ENCODE results near the gene KIFC3.
"Not testable (repeated sequence)": the region's sequence is repeated elsewhere in the genome, so short reads cannot be mapped to it uniquely, and the experiment has no call there.

KIFC3 gene, protein sequence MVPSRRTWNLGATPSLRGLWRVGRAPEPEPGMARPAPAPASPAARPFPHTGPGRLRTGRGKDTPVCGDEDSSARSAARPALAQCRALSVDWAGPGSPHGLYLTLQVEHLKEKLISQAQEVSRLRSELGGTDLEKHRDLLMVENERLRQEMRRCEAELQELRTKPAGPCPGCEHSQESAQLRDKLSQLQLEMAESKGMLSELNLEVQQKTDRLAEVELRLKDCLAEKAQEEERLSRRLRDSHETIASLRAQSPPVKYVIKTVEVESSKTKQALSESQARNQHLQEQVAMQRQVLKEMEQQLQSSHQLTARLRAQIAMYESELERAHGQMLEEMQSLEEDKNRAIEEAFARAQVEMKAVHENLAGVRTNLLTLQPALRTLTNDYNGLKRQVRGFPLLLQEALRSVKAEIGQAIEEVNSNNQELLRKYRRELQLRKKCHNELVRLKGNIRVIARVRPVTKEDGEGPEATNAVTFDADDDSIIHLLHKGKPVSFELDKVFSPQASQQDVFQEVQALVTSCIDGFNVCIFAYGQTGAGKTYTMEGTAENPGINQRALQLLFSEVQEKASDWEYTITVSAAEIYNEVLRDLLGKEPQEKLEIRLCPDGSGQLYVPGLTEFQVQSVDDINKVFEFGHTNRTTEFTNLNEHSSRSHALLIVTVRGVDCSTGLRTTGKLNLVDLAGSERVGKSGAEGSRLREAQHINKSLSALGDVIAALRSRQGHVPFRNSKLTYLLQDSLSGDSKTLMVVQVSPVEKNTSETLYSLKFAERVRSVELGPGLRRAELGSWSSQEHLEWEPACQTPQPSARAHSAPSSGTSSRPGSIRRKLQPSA

DNA sequence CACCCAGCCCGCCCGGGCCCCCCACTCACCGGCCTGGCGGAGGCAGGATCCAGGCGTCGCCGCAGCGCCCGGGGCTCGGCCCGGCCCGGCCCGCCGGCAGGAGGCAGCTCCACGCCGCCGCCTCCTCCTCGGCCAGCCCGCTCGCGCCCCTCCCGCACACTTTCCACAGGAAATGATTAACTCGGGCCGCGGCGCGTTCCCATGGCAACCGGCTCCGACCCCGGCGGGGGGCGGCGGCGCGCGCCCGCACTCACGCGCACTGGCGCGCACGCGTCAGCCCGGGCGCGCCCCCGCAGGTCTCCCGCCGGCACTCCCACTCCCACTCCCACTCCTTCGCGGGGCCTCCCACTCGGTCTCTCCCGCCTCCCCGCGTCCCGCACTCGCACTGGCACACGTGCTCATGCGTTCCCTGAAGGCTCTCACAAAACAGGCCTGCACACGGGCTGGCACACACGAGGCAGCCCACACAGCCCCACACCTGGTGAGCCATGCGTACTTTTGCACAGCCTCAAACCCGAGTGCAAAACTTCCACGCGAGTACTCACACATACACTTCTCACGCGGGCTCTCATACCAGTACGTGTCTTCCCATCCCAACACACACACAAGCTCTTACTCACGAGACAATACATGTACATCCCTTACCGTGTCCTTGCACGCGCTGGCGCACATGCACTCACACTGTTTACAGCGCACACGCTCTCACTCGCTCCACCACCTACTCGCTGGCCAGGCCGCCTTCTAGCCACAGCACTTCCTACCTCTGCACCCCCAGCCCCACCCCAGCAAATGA lies at the start of gene KIFC3:
KIFC3 (minus strand) TSS at position 151 of the 793 bp plus-strand sequence. CDS start 4,248 bp downstream, outside the sequence.
- peak; percentile 85 for DNase-seq (ENCODE audit: low spot score)

DNA sequence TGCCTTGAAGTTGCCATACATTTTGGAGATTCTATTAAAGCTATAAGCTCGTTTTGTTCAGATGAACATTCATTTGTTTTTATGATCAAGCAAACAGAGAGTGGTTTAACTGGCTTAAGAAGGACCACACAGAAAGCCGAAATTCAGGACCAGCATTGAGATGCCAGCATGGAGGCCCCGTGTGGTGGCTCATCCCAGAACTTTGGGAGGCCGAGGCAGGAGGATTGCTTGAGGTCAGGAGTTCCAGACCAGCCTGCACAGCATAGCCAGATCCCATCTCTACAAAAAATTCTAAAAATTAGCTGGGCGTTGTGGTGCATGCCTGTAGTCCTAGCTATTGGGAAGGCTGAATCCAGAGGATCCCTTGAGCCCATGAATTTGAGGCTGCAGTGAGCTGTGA lies 45.9 kb upstream of the KIFC3 start:
- DNase-seq (ENCODE audit: low spot score): no peak

DNA sequence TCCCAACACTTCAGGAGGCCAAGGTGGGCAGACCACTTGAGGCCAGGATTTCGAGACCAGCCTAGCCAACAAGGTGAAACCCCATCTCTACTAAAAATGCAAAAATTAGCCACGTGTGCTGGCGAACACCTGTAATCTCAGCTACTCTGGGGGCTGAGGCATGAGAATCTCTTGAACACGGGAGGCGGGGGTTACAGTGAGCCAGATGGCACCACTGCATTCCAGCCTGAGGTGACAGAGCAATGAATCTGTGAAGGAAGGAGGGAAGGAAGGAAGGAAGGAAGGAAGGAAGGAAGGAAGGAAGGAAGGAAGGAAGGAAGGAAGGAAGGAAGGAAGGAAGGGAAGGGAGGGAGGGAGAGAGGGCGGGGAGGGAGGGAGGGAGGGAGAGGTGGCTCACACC lies 44.6 kb upstream of the KIFC3 start:
- not testable (repeated sequence) for DNase-seq (ENCODE audit: low spot score)

DNA sequence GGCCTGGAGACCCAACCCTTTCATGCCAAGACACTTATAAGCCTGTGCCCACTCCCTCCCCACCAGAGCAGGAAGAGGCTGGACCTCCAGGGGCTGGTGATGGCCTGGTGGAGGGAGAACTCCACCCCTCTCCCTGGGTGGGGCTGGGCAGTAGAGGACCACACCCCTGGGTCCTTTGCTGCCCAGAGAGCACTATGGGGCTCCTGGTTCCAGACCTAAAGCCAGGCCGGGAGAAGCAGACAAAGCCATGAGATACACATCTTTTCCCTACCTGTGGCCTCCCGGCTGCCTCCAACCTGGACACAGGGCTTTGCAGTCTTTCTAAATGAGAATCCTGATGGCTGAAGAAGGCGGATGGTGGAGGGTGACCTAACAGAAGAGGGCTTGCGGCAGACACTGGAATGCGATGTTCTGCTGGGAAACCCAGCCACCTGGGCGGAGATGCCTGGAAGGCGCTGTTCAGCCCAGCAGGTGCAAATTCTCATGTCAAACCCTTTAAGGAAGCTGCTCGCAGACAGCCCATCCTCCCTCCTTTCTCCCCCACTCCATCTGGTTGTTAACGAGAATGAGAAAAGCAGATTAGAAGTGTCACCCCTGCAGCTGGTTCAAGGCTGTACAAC lies 43.9 kb upstream of the KIFC3 start:
- DNase-seq (ENCODE audit: low spot score): no peak

DNA sequence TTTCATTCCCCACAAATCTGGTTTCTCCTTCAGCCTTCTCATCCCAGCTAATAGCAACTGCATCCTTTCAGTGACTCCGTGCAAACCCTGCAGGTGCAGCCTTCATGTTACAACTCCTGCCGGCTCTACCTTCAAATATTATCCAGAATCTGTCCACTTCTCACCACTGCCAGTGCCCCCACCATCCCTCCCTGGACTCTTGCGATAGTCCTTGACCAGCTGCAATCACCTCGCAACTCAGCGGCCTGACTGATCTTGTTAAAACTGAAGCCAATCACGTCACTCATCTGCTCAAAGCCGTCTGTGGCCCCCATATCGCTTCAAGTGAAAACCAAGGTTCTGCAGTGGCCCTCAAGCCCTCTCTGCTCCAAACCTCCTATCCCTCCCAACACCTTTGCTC lies 42.8 kb upstream of the KIFC3 start:
- DNase-seq (ENCODE audit: low spot score): no peak

DNA sequence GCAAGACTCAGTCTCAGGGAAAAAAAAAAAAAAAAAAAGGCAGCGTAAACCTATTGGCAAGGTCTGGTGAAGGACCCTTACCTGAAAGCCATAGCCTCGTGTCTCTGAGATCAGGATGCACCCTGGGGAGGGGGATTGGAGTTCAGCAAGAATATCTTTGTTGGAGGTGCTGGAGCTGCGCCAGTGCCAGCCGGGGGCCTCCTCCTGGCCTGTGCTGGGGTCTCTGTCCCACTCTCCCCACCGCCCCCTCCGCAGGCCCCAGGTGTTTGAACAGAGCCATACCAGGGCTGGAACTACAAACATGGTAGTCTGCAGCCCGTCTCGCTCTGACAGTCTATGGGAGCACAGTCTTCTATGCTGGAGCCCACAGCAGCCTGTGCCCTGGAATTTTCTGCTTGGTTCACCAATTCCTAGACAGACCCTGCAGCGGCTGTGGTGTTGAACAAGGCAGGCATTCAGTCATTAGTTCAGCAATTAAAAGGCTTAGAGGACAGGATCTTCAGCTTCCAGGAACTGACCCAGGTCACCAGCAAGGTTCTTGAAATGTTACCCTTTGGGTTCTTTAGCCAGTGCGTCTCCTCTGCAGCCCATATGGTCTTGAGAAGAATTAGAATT lies 42.2 kb upstream of the KIFC3 start:
- DNase-seq (ENCODE audit: low spot score): no peak

DNA sequence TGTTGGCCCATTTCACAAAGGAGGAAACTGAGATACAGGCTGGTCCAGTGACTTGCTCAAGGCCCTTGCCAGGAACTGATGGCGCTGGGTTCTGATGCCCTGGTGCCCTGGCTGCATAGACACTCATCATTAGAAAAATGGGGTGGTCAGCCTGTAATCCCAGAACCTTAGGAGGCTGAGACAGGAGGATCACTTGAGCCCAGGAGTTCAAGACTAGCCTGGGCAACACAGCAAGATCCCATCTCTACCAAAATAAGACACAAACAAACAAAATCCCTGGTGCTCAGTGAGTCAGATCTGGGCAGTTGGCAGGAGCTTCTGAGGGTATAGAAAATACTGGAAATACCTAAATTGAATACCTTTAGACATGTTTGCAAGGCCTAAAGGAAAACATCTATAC lies 41.1 kb upstream of the KIFC3 start:
- DNase-seq (ENCODE audit: low spot score): no peak

DNA sequence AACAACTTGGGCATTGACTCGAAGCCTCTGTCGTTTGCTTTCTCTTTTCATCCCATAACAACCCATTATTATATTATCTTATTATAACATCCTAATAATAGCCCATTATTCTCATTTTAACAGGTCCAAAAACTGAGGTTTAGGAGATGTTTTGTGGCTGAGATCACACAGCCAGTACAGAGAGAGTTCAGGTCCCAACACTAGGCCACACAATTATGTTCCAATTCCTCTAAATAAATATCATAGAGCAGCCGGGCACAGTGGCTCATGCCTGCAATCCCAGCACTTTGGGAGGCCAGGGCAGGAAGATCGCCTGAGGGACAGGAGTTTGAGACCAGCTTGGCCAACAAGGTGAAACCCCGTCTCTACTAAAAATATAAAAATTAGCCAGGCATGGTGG lies 40.3 kb upstream of the KIFC3 start:
- DNase-seq (ENCODE audit: low spot score): no peak

DNA sequence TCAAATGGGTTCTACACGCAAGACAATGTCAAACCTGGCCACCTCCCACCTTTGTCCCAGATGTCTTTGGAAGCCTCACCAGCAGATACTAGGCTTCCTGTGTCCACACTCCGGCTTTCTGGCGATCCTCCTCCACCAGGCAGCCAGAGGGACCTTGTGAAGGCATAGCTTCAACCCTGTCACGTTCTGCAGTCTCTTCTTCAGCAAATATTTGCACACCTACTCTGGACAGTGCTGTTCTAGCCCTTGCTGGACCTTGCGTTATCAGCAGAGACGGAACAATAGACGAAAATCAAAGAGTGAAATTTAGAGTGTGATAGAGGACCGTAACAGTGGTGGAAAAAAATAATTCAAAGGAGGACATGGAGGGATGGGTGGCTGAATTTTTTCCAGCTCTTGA lies 38.5 kb upstream of the KIFC3 start:
- no peak for DNase-seq (ENCODE audit: low spot score)

DNA sequence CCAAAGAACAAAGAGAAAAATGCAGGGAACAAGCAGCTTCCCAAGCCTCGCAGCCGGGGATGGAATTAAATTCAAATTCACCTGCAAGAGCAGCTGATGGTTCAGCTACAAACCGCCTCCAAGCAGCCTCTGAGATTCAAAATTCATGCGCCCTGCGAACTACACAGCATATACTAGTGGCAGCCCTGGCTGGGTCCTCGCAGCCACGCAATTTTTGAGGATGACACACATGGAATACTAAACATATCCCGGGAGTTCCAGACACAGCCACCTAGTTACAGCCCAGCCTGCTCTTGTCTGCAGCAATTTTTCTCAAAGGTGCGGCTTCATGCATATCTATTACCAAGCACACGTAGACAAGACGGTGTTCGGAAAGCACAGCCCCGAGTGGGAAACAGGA lies 35.9 kb upstream of the KIFC3 start:
- DNase-seq (ENCODE audit: low spot score): peak; percentile 59

DNA sequence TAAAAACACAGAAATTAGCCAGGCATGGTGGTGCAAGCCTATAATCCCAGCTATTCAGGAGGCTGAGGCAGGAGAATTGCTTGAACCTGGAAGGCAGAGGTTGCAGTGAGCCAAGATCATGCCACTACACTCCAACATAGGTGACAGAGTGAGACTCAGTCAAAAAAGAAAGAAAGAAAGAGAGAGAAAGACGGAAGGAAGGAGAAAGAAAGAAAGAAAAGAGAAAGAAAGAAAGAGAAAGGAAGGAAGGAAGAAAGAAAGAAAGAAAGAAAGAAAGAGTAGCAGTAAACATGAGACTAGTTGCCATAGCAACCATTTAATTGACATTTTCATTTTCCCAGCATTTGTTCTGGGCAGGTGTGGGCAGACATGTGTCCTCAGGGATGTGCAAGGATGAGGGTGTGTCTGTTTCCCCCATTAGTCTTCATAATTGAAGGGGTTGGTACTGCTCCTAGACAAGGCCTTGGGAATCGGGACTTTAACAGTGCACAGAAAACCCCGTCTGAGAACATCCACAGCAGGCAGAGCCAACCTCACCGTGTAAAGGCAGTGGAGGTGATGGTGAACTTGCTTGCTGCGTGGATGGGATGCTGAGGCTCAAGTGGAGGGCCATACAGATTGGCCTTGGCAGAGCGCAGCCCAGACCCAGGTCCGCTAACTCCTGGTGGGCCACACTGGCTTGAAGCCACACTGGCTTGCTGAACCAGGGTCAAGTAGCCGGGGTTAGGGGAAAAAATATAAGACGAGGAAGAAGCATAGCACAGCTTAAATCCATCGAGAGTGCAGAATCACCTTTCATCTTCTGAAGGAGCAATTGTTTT lies 35.2 kb upstream of the KIFC3 start:
- no peak for DNase-seq (ENCODE audit: low spot score)

DNA sequence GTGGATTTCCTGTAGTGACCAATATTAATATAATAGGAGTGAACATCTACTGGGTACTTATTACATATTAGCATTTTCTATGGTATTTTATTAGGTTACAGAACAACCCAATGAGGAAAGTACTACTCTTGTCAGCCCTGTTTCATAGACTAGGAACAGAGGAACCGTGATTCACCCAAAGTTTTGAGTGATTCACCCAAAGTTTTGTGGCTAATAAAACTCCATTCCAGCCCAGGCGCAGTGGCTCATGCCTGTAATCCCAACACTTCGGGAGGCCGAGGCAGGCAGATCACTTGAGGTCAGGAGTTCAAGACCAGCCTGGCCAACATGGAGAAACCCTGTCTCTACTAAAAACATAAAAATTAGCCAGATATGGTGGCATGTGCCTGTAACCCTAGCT lies 33.1 kb upstream of the KIFC3 start:
- not testable (repeated sequence) for DNase-seq (ENCODE audit: low spot score)

DNA sequence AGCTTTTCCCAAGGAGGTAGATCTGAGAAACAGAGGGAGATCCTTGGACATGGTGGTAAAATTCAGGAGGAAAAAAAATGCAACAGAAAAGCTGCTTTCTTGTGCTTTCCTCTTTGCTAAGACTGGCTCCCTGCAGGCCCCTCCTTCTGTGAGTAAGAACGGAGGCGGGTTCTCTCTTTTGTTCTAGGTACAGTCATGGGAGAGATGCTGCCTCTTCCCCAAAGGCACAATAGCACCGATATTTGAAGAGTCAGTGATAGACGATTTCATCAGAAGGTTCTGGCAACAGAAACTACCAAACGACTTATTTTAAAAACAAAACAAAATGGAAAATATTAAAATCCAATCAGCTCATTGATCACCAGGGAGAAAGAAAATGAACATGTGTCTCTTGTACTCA lies 32.6 kb upstream of the KIFC3 start:
- peak; percentile 48 for DNase-seq (ENCODE audit: low spot score)

DNA sequence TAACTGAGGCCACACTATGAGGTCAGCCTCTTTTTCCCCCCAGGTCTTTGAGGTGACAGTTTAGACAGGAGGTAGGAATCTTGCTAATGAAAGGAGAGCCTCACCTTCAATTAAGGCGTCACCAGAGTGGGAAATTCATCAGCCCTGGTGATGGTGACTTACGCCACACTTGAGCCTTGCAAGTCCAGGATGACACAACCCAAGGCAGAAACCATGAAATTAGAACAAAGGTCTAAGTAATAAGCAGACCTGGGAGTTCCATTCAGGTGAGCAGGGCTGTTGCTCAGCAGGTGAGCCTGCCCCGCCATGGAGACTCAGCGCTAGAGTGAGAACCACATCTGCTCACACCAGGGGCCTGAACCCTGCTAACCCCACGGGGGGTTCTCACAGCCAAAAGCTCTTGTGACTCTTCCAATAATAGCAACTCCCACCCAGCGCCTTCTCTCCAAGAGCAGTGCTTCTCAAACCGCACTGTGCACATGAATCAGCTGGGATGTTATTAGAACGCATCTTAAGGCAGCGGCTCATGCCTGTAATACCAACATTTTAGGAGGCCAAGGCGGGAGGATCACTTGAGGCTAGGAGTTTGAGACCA lies 28.7 kb upstream of the KIFC3 start:
- no peak for DNase-seq (ENCODE audit: low spot score)

DNA sequence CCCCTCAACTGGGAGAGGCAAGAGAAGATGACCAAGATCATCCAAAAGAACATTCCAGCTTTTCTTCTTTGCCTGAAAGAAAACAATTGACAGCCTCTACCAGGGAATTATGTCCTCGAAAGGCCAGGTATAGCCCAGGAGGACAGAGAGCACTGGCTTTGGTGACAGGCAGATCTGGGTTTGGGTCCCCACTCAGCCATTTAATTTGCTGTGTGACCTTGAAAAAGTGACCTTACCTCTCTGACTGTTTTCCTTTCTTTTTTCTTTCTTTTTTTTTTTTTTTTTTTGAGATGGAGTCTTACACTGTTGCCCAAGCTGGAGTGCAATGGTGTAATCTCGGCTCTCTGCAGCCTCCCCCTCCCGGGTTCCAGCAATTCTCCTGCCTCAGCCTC lies 27.7 kb upstream of the KIFC3 start:
- DNase-seq (ENCODE audit: low spot score): no peak

DNA sequence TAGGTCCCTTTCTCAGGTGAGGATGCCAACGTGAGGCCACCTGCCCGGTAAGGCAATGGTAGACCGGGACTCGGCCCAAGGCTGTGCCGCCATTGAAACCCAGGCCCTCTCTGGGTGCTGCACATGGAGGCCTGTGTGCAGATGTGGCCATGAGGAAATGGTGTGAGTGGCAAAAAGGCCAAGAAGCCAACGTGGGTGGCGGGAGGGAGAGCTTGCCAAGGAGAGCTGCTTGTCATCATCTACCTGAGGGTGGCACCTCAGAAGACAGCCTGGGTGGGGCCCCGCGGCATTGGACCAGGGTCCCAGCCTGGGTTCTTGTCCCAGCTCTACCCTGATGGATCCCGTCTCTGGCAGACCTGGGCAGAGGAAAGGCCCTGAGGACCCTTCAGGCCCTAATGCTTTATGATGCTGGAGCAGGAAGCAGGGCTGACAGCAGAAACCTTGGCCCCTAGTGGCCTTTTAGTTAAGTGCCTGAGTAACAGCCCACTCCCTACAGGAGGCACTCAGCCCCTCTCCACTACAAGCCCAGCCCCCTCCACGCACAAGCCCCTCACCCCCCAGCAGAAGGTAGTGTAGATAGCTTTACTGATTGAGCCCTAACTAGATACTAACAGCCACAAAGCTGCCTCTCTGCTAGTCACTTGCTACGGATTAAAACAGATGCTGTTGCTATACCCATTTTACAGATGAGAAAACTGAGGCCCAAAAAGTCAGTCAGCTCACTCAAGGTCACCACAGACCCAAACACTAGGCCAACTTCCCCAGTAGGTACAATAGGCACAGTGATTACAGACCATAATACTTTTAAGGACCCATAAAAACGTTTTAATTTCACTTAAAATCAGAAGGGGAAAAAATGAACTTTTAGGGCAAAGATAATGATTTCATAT lies 26.2 kb upstream of the KIFC3 start:
- no peak for DNase-seq (ENCODE audit: low spot score)

DNA sequence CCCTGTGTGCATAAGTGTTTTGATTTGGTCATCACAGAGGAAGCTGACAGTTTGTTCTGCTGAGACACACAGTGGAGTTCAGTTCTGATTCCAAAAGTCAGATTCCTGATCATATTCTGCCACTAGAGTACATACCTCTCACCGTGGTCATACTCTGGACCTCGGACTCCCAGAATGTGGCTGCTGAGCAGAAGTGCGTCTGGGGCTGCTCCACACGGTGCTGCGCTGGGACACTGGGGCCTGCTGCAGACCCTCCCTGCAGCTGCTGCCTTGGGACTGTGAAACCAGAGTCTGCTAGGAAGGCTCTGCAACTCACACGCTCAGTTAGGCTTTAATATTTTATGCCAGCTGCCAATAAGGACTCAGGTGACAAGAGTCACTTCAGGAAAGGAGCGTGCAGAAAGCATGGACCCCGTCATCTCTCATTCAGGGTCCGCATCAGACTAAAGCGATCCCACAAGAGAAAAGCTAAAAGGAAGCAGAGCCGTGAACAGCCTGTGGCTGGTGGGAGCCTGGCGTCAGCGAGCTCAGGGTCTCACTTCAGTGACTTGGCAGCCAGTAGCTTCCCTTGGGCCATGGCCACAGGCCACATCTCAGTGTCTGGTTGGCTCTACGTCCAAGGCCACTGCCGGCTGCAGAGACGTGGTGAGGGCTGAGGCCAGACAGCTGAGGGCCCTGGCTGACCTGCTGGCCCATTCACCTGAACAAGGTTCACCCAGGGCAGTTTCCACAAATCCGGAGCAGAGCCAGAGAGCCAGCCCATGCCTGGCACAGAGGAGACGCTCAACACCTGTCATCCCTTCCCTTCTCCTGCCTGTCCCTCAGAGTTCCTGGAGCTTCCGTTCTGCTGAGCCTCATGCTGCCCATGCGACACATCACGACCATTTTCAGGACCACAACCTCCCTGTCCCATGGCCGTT lies 24.7 kb upstream of the KIFC3 start:
- DNase-seq (ENCODE audit: low spot score): no peak

DNA sequence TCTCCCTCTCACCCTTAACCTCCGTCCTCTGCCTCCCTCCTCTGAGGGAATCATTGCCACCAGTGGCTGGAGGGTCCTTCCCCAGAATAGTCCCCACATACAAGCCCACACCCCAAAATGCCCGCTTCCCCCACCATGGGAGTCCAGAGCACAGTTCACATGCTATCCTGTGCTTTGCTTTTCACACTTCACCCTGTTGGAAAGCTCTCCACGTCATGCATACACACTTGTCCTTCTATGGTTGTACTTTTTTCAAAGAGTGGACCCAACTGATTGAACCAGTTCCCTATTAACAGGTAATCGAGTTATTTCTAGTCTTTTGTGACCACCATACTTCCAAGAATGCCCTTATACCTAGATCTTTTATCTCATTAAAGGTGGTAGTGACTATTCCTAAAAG lies 23.8 kb upstream of the KIFC3 start:
- DNase-seq (ENCODE audit: low spot score): no peak
